GM12878 (cell line): ENCODE results near the gene CREG1. TPM values are rescaled to one million over a fixed set of nuclear protein-coding genes. Genes with fewer than 3 reads are reported as not detected.

Experiments used
- ATAC-seq: fragments of 200-7000 bp; cut with Tn5 transposase; 3 replicates; pipeline ENCODE4 v1.9.1; 2020; ENCODE audit warnings: mild to moderate bottlenecking, moderate library complexity
- BruUV-seq: library from RNA; stranded (reverse); fragments of 400-500 nt; replicated peaks from 2 replicates; lab custom pipeline; 2021; lab: Mats Ljungman, UMichigan
- CTCF ChIA-PET: fragments of 300-600 bp; sonication (Branson Sonifier 250); formaldehyde crosslinking; extraction: SDS; loops from one replicate; lab custom pipeline; 2021; ENCODE audit warnings: inconsistent platforms; lab: Yijun Ruan, JAX
- POLR2A ChIA-PET: fragments of 350-600 bp; formaldehyde crosslinking; extraction: SDS; loops from one replicate; lab custom pipeline; 2021; ENCODE audit warnings: inconsistent platforms; lab: Charles Lee
- RAD21 ChIA-PET: fragments of 300-600 bp; sonication (Branson Sonifier 250); formaldehyde crosslinking; loops from one replicate; lab custom pipeline; 2023; ENCODE audit warnings: antibody characterized with exemption; ENCODE audit not compliant: unreplicated experiment; lab: Charles Lee
- SMC1A ChIA-PET: fragments of 300-600 bp; sonication (Branson Sonifier 250); formaldehyde crosslinking; loops from one replicate; lab custom pipeline; 2023; ENCODE audit not compliant: unreplicated experiment, uncharacterized antibody; lab: Charles Lee
- DNase-seq: peaks from one replicate; pipeline ENCODE4 v3.0.0-alpha.2; 2011; ENCODE audit warnings: low read depth, low spot score
- FAIRE-seq: peaks from 3 replicates; lab custom pipeline; 2011; peaks lifted over from hg19 to GRCh38; lab: Jason Lieb, UNC
- H2AFZ ChIP-seq: 2 replicates; pipeline ENCODE4 v1.6.0; 2011; ENCODE audit warnings: low read depth, low read length, control low read depth; ENCODE audit not compliant: control insufficient read depth
- H3K27ac ChIP-seq: 2 replicates; pipeline ENCODE4 v1.5.1; 2011; ENCODE audit warnings: control low read depth; ENCODE audit not compliant: control insufficient read depth, insufficient read depth
- H3K27me3 ChIP-seq, 2 experiments: replicated peaks in 1 of 2; 2 replicates each; pipeline versions ENCODE4 v1.6.0 to v1.6.1; 2011; ENCODE audit warnings: low read length in 1 of 2; ENCODE audit not compliant: control insufficient read depth in 2 of 2, insufficient read depth in 2 of 2
- H3K36me3 ChIP-seq, 2 experiments: 2 replicates each; pipeline ENCODE4 v1.5.1; 2011; ENCODE audit warnings: low read length in 1 of 2; ENCODE audit not compliant: control insufficient read depth in 2 of 2, insufficient read depth in 2 of 2
- H3K4me1 ChIP-seq: 2 replicates; pipeline ENCODE4 v1.6.1; 2011; ENCODE audit warnings: mild to moderate bottlenecking, low read length, moderate library complexity, mixed read lengths; ENCODE audit not compliant: control insufficient read depth, insufficient read depth
- H3K4me2 ChIP-seq: 2 replicates; pipeline ENCODE4 v1.6.0; 2011; ENCODE audit warnings: control low read depth; ENCODE audit not compliant: control insufficient read depth, insufficient read depth
- H3K4me3 ChIP-seq: fragments of 200-600 bp; sonication (generic); 2 replicates; pipeline ENCODE4 v1.5.1; 2016
- H3K79me2 ChIP-seq: 2 replicates; pipeline ENCODE4 v1.6.0; 2011; ENCODE audit warnings: low read length; ENCODE audit not compliant: control insufficient read depth, insufficient read depth
- H3K9ac ChIP-seq: 2 replicates; pipeline ENCODE4 v1.8.0; 2011; ENCODE audit warnings: low read length, control low read depth, mixed read lengths; ENCODE audit not compliant: control insufficient read depth, insufficient read depth
- H3K9me3 ChIP-seq: replicated peaks from 3 replicates; pipeline ENCODE4 v1.5.1; 2011; ENCODE audit warnings: mild to moderate bottlenecking, low read length; ENCODE audit not compliant: control insufficient read depth, insufficient read depth
- H4K20me1 ChIP-seq: 2 replicates; pipeline ENCODE4 v1.6.0; 2011; ENCODE audit not compliant: control insufficient read depth, insufficient read depth
- CHD1 ChIP-seq: IDR thresholded peaks from 2 replicates; pipeline ENCODE4 v1.6.1; 2012; ENCODE audit warnings: low read depth, low read length, improper control_type of control experiment
- EP300 ChIP-seq, 2 experiments: fragments of 150-350 bp in 1 of 2; IDR thresholded peaks; 2 replicates each; pipeline ENCODE4 v1.6.1; 2011 to 2012; ENCODE audit warnings: low read depth in 2 of 2, low read length in 2 of 2, borderline replicate concordance in 1 of 2, improper control_type of control experiment in 1 of 2, inconsistent platforms in 1 of 2; ENCODE audit not compliant: control insufficient read depth in 1 of 2
- HDGF ChIP-seq: fragments of 450-650 bp; IDR thresholded peaks from 2 replicates; pipeline ENCODE4 v1.6.1; 2016; ENCODE audit warnings: antibody characterized with exemption
- TAF1 ChIP-seq: IDR thresholded peaks from 2 replicates; pipeline ENCODE4 v1.6.1; 2011; ENCODE audit warnings: mild to moderate bottlenecking, low read depth, low read length, borderline replicate concordance
- WGBS: methylation state at CpG from one replicate; pipeline ENCODE4 v1.1.6; 2016; ENCODE audit warnings: low lambda C conversion rate; ENCODE audit not compliant: insufficient replicate concordance, insufficient coverage; ENCODE audit errors: missing lambda C conversion rate; 5-methylcytosine and 5-hydroxymethylcytosine counted together
- in situ Hi-C: fragments of 300-500 bp; cut with MboI; formaldehyde crosslinking; loops from 9 replicates; pipeline ENCODE4 v1.14.3; 2018; ENCODE audit warnings: mixed read lengths
- intact Hi-C: fragments of 100-400 bp; cut with micrococcal nuclease; formaldehyde crosslinking; loops from one replicate; pipeline ENCODE4 v1.14.2; 2022; ENCODE audit not compliant: unreplicated experiment
- polyA plus RNA-seq, 11 experiments: library from polyadenylated mRNA; depleted of rRNA in 4 of 11; unstranded in 6 of 11; stranded (reverse) in 5 of 11; fragments of >200 nt; fragmentation: Nextera tagmentation in 4 of 11; fragmentation: Illumina TruSeq in 1 of 11; extraction: Ambion mirVana in 4 of 11; extraction: Trizol in 1 of 11; gene quantifications; 1 replicate in 1 of 11; 2 replicates in 10 of 11; pipeline versions ENCODE4 v1.2.1 to v1.2.3, GENCODE V29; 2011 to 2016; ENCODE audit warnings: inconsistent platforms in 2 of 11, missing spikeins in 2 of 11, low read depth in 1 of 11
- total RNA-seq, 4 experiments: library from RNA; depleted of rRNA in 3 of 4; stranded (reverse); fragments of >200 nt in 3 of 4; fragmentation: Illumina TruSeq in 1 of 4; extraction: Trizol in 1 of 4; gene quantifications; 2 replicates each; pipeline versions ENCODE4 v1.2.1 to v1.2.3, GENCODE V29; 2013 to 2021
- TF ChIP-seq, protein P1 (sequence below): fragments of 150-350 bp; IDR thresholded peaks from 2 replicates; pipeline ENCODE4 v1.6.1; 2014; ENCODE audit warnings: mild to moderate bottlenecking, low read depth, low read length

CREG1 gene
- total and polyA plus RNA-seq, 10 of the 15 experiments (the other 5 are each of a cell fraction or from before 2014, with no cell fraction given), result 5.3 to 43.8 (median 22.1) TPM

DNA sequence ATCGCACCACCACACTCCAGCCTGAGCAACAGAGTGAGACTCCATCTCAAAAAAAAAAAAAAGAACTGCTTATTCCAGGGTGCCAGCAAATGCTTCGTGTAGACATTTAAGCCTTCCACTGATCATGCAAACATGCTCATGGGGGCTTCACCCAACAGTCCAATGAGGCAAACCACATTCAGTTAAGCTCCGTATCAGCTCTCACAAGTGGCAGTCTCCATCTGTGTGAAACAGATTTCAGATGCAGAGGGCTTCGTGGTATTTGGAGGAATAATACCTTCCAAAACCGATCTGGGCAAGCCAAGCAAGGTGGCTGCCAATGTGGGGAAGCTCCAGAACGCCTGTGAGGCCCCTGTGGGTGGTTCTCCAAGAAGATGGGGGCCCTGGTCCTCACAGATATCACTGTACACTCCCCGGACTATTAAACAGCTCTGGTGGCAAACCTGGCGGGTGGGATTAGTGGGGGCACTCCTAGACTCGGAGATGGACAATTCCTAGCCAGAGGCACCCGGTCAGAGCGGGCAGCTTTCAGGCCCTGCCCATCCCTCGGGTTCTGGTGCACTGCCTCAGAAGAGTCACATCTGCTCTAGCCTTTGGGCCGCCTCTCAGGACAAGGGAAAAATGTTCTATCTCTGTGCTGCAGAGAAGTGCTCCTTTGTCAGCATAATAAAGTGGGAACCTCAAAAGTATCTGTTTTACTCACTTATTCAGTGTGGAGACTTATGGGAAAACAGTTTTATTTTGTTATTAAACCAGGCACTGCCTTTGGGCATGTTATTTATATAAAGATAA is 10.2 kb downstream of the CREG1 start:
- H2AFZ ChIP-seq, result no peak overlapping the region
- no peaks in the 10 kb centered on the region for H3K27me3 ChIP-seq
- BruUV-seq, result no TSS peak
- peaks cover 59% of the 10 kb centered on the region for H3K4me1 ChIP-seq
- H3K9ac ChIP-seq, result no peak overlapping the region
- CTCF ChIA-PET, result interaction anchor here (1.2 to 9.6 kb wide), 2 partner anchors 10 kb away, joined by 6 to 262 read pairs; partner anchors contain the start of gene CREG1
- in situ Hi-C loops (no loop called here), intact Hi-C loops (no loop called here)
- ATAC-seq (no peak), FAIRE-seq (no peak), DNase-seq (no peak)
- H3K27ac ChIP-seq, result no peak overlapping the region; the same call in 1 of the 2 replicates
- POLR2A ChIA-PET, result no interaction called here
- no peaks in the 10 kb centered on the region for H3K9me3 ChIP-seq
- peaks cover 1 to 6% of the 10 kb centered on the region in 2 experiments; a peak in 2 of 4 replicates for H3K36me3 ChIP-seq
- RAD21 ChIA-PET, result interaction anchor here (0.8 to 0.9 kb wide), 2 partner anchors 10 to 12 kb away, joined by 3 read pairs; partner anchors contain the start of gene CREG1
- H3K79me2 ChIP-seq, result no peaks in the 10 kb centered on the region; the same call in 1 of the 2 replicates
- H3K4me2 ChIP-seq, result no peak overlapping the region
- H3K4me3 ChIP-seq, result no peak overlapping the region
- no peaks in the 10 kb centered on the region for H4K20me1 ChIP-seq
- SMC1A ChIA-PET, result interaction anchor here (0.8 to 6.8 kb wide), 2 partner anchors 8 to 145 kb away, joined by 3 to 83 read pairs; partner anchors contain the start of gene CREG1
- 93% methylated on average over 13 of the region's 13 CpGs for WGBS
- TF ChIP-seq TAF1 (no peak), EP300 (IDR thresholded peaks at IDR 0.05; ENCODE audit: borderline replicate concordance in 1 of 2, control insufficient read depth in 1 of 2, low read depth in 2 of 2, low read length in 2 of 2) (no peak), HDGF (no peak), CHD1 (no peak)
- TF ChIP-seq, protein P1, sequence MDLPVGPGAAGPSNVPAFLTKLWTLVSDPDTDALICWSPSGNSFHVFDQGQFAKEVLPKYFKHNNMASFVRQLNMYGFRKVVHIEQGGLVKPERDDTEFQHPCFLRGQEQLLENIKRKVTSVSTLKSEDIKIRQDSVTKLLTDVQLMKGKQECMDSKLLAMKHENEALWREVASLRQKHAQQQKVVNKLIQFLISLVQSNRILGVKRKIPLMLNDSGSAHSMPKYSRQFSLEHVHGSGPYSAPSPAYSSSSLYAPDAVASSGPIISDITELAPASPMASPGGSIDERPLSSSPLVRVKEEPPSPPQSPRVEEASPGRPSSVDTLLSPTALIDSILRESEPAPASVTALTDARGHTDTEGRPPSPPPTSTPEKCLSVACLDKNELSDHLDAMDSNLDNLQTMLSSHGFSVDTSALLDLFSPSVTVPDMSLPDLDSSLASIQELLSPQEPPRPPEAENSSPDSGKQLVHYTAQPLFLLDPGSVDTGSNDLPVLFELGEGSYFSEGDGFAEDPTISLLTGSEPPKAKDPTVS, result no peak
